D341Med (cell line): ENCODE measurements around the gene CPNE4.

Experiments used
- DNase-seq: peaks from one replicate; pipeline ENCODE4 v3.0.0; 2012; ENCODE audit warnings: low spot score

CPNE4 gene

GRCh38 chr3:131733086-131733841 lies 301.6 kb downstream of the CPNE4 start:
- no peak for DNase-seq

GRCh38 chr3:131731709-131732108 lies 303.1 kb downstream of the CPNE4 start:
- no peak for DNase-seq

GRCh38 chr3:131730581-131730980 lies 304.2 kb downstream of the CPNE4 start:
- no peak for DNase-seq

GRCh38 chr3:131729643-131730017 lies 305.2 kb downstream of the CPNE4 start:
- no peak for DNase-seq

GRCh38 chr3:131728898-131729642 lies 305.7 kb downstream of the CPNE4 start:
- no peak for DNase-seq

GRCh38 chr3:131725414-131725813 lies 309.4 kb downstream of the CPNE4 start:
- no peak for DNase-seq

GRCh38 chr3:131723343-131723742 lies 311.5 kb downstream of the CPNE4 start:
- DNase-seq: no peak

- DNase-seq: no peak
These were observed 317.3 kb downstream of the CPNE4 start for GRCh38 chr3:131717493-131717892.

GRCh38 chr3:131716943-131717342 lies 317.9 kb downstream of the CPNE4 start:
- no peak for DNase-seq

- DNase-seq: no peak
These were observed 318.8 kb downstream of the CPNE4 start for GRCh38 chr3:131716007-131716406.

GRCh38 chr3:131714585-131715220 lies 320.1 kb downstream of the CPNE4 start:
- no peak for DNase-seq

- DNase-seq: no peak
These were observed 321.2 kb downstream of the CPNE4 start for GRCh38 chr3:131713416-131714123.

- no peak for DNase-seq
These were observed 322.2 kb downstream of the CPNE4 start for GRCh38 chr3:131712662-131713061.

GRCh38 chr3:131711114-131711768 lies 323.6 kb downstream of the CPNE4 start:
- DNase-seq: no peak

- DNase-seq: no peak
These were observed 326.6 kb downstream of the CPNE4 start for GRCh38 chr3:131708241-131708640.

- no peak for DNase-seq
These were observed 329.2 kb downstream of the CPNE4 start for GRCh38 chr3:131705558-131706051.

GRCh38 chr3:131705099-131705498 lies 329.7 kb downstream of the CPNE4 start:
- no peak for DNase-seq

- DNase-seq: no peak
These were observed 330.7 kb downstream of the CPNE4 start for GRCh38 chr3:131704098-131704497.

GRCh38 chr3:131702146-131702545 lies 332.7 kb downstream of the CPNE4 start:
- DNase-seq: no peak

GRCh38 chr3:131701153-131701770 lies 333.6 kb downstream of the CPNE4 start:
- DNase-seq: no peak

GRCh38 chr3:131699001-131699400 lies 335.8 kb downstream of the CPNE4 start:
- DNase-seq: no peak
